Stimulated activated effector memory CD8-positive, alpha-beta T cell treated with anti-CD3 and anti-CD28 coated beads, Interleukin-12 subunit alpha, Interleukin-12 subunit beta, amount 100 ng/mL, for 72 hours (primary cell): Measurements from ENCODE around the gene CLTCL1.
"Not testable (repeated sequence)": the region's sequence is repeated elsewhere in the genome, so short reads cannot be mapped to it uniquely, and the experiment has no call there.

Source experiments
- ATAC-seq: fragments of 150-1000 bp; cut with Tn5 transposase; 2 replicates; pipeline ENCODE4 v1.10.0; 2021
- DNase-seq, 2 donors: peaks; one replicate each; pipeline ENCODE4 v3.0.0; 2021 to 2022; ENCODE audit warnings: low spot score in 2 of 2
- H3K27ac Mint-ChIP-seq: one replicate; pipeline ENCODE4 v1.8.0; 2022; ENCODE audit warnings: mild to moderate bottlenecking, mixed read lengths
- H3K36me3 Mint-ChIP-seq: one replicate; pipeline ENCODE4 v1.8.0; 2022; ENCODE audit warnings: mild to moderate bottlenecking, mixed read lengths
- H3K4me1 Mint-ChIP-seq: one replicate; pipeline ENCODE4 v1.8.0; 2022; ENCODE audit warnings: mixed read lengths
- H3K4me3 Mint-ChIP-seq: one replicate; pipeline ENCODE4 v1.8.0; 2022; ENCODE audit warnings: mild to moderate bottlenecking, mixed read lengths
- H3K9me3 Mint-ChIP-seq: one replicate; pipeline ENCODE4 v1.8.0; 2022; ENCODE audit warnings: mixed read lengths

Gene CLTCL1

GRCh38 chr22:19291580-19292457 lies at the start of gene CLTCL1:
Gene CLTCL1 (minus strand): TSS chr22:19291719. CDS start chr22:19291641, 78 bp downstream.
- H3K27ac Mint-ChIP-seq, result peak within 1 kb of the TSS; percentile 55
- peaks cover 27% of the 10 kb centered on the region for H3K4me1 Mint-ChIP-seq
- H3K9me3 Mint-ChIP-seq, result no peaks in the 10 kb centered on the region
- DNase-seq (peak; percentile 66 to 85), ATAC-seq (peak; percentile 74)
- H3K36me3 Mint-ChIP-seq, result no peaks in the 10 kb centered on the region
- peak within 1 kb of the TSS; percentile 81 for H3K4me3 Mint-ChIP-seq

DNA sequence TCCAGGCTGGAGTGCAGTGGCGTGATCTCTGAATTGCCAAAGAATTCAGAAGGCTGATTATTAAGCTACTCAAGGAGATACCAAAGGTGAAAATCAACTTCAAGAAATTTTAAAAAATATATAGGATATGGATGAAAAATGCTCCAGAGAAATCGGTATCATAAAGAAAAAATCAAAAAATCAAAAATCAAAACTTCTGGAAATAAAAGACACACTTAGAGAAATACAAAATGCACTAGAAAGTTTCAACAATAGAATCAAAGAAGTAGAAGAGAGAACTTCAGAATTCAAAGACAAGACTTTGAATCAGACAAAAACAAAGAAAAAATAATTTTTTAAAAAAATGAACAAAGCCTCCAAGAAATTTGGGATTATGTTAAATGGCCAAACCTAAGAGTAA lies 45.6 kb upstream of the CLTCL1 start:
- DNase-seq (no peak), ATAC-seq (no peak)
- H3K4me1 Mint-ChIP-seq, result no peaks in the 10 kb centered on the region
- peaks cover 32% of the 10 kb centered on the region for H3K9me3 Mint-ChIP-seq
- H3K36me3 Mint-ChIP-seq, result peaks cover 98% of the 10 kb centered on the region
- H3K27ac Mint-ChIP-seq, result no peak overlapping the region
- H3K4me3 Mint-ChIP-seq, result no peak overlapping the region

GRCh38 chr22:19336133-19337075 lies 44.9 kb upstream of the CLTCL1 start:
- H3K4me1 Mint-ChIP-seq, result no peaks in the 10 kb centered on the region
- no peak overlapping the region for H3K27ac Mint-ChIP-seq
- H3K9me3 Mint-ChIP-seq, result peaks cover 32% of the 10 kb centered on the region
- ATAC-seq (no peak), DNase-seq (no peak)
- peaks cover 98% of the 10 kb centered on the region for H3K36me3 Mint-ChIP-seq
- no peak overlapping the region for H3K4me3 Mint-ChIP-seq

GRCh38 chr22:19331975-19332374 lies 40.5 kb upstream of the CLTCL1 start:
- peak overlapping the region; percentile 26 for H3K27ac Mint-ChIP-seq
- H3K9me3 Mint-ChIP-seq, result peaks cover 19% of the 10 kb centered on the region
- H3K4me1 Mint-ChIP-seq, result no peaks in the 10 kb centered on the region
- H3K36me3 Mint-ChIP-seq, result peaks cover 82% of the 10 kb centered on the region
- no peak overlapping the region for H3K4me3 Mint-ChIP-seq
- no peak for ATAC-seq
- DNase-seq, result no peak

DNA sequence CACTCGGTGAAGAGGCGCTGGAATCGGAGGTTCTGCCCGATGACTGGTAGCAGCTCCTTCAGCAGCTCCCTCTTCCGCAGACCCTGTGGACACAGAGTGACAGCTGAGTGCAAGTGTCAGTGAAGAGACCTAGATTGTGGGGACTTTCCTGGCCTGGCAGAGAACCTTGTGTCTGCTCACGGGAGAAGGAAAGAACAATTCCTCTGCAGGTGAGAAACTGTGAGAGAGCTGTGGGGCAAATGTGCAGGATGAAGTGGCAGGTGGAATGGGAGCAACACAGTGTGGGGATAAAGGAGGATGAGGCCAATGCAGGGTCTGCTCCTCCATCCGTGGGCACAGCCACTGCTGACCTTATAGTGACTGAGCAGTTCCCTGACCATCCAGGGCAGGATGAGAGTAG lies 40.0 kb upstream of the CLTCL1 start:
- DNase-seq (no peak), ATAC-seq (no peak)
- peaks cover 77% of the 10 kb centered on the region for H3K36me3 Mint-ChIP-seq
- peak overlapping the region; percentile 54 for H3K27ac Mint-ChIP-seq
- H3K9me3 Mint-ChIP-seq, result peaks cover 19% of the 10 kb centered on the region
- H3K4me3 Mint-ChIP-seq, result no peak overlapping the region
- H3K4me1 Mint-ChIP-seq, result no peaks in the 10 kb centered on the region

DNA sequence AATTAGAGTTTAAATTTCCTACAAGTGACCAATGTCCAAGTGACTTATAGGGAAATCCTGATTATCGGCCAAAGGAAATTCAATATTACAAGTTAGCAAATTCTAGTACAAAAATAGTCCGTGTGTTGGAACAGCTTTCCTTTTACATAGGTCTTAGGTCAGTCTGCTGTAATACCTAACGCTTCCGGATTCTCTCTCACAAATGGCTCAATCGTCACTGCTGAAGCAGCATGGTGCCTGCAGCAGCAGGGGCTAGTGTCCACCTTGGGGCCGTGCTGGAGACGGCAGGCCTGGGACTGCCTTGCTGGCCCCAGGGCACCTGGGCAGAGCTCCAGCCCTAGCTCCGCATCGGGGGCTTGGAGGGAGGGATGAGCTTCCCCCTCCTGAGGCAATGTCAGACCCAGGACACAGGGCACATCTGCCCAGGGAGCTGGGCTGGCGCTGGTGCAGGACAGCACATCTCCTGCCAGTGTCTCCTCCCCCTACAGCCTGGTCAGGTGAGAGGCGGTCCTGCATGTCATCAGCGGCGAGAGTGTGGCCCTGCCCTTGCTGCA lies 39.4 kb upstream of the CLTCL1 start:
- no peaks in the 10 kb centered on the region for H3K4me1 Mint-ChIP-seq
- H3K27ac Mint-ChIP-seq, result peak overlapping the region; percentile 54
- no peak for ATAC-seq
- H3K4me3 Mint-ChIP-seq, result no peak overlapping the region
- peaks cover 72% of the 10 kb centered on the region for H3K36me3 Mint-ChIP-seq
- no peak for DNase-seq
- peaks cover 20% of the 10 kb centered on the region for H3K9me3 Mint-ChIP-seq

- H3K4me3 Mint-ChIP-seq, H3K4me1 Mint-ChIP-seq, DNase-seq, ATAC-seq, H3K27ac Mint-ChIP-seq: not testable (repeated sequence)
- peaks cover 14% of the 10 kb centered on the region for H3K9me3 Mint-ChIP-seq
- H3K36me3 Mint-ChIP-seq, result peaks cover 64% of the 10 kb centered on the region
Observed at GRCh38 chr22:19330205-19330604, 38.7 kb upstream of the CLTCL1 start.

GRCh38 chr22:19329454-19329853 lies 37.9 kb upstream of the CLTCL1 start:
- Mint-ChIP-seq H3K4me1 (no peaks in the 10 kb centered on the region), H3K4me3 (no peak overlapping the region), H3K9me3 (peaks cover 11% of the 10 kb centered on the region), H3K27ac (no peak overlapping the region), H3K36me3 (peaks cover 57% of the 10 kb centered on the region)
- no peak for ATAC-seq
- no peak for DNase-seq

DNA sequence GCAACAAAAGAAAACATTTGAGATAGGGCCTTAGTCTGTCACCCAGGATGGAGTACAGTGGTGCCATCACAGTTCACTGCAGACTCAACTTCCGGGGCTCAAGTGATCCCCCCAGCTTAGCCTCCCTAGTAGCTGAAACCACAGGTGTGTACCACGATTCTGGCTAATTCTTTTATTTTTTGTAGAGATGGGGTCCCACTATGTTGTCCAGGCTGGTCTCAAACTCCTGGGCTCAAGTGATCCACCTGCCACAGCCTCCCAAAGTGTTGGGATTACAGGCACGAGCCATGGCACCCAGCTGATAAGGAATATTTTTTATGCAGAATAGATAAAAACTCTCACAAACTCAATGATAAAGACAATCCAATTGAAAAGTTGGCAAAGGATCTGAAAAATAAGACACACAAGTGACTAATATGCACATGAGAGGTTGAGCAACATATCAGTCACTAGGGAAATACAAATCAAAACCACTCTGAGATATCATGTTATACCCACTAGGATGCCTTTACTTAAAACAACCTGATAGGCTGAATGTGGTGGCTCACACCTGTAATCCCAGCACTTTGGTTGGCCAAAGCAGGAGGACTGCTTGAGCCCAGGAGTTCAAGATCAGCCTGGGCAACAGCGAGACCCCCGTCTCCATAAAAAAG lies 33.9 kb upstream of the CLTCL1 start:
- Mint-ChIP-seq H3K4me3 (no peak overlapping the region), H3K9me3 (peaks cover 3% of the 10 kb centered on the region), H3K27ac (no peak overlapping the region), H3K4me1 (no peaks in the 10 kb centered on the region), H3K36me3 (peaks cover 18% of the 10 kb centered on the region)
- ATAC-seq, result no peak
- no peak for DNase-seq

DNA sequence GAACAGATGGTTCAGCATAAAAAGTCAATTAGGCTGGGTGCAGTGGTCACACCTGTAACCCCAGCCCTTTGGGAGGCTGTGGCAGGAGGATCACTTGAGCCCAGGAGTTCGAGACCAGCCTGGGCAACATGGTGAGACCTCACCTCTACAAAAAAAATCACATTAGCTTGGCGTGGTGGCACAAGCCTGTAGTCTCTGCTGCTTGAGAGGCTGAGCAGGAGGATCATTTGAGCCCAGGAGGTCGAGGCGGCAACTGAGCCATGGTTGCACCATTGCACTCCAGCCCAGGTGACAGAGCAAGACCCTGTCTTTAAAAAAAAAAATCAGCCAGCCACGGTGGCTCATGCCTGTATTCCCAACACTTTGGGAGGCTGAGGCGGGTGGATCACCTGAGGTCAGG lies 31.9 kb upstream of the CLTCL1 start:
- not testable (repeated sequence) for H3K4me1 Mint-ChIP-seq, H3K4me3 Mint-ChIP-seq, DNase-seq, H3K27ac Mint-ChIP-seq, H3K9me3 Mint-ChIP-seq, H3K36me3 Mint-ChIP-seq, ATAC-seq

DNA sequence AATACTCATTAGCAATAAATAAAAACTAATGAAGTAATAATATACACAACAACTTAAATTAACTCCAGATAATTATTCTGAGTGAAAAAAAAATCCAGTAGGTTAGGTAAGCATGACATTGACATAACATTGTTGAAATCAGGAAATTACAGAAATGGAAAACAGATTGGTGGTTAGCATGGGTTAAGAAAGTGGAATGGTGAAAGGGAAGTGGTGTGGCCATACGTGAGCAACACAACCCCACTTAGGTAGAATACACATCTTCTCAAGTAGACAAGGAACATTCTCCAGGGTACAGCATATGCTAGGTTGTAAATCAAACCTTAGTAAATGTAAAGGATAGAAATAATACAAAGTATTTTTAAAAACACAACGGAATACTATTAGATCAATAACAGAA lies 30.2 kb upstream of the CLTCL1 start:
- DNase-seq (no peak), ATAC-seq (no peak)
- Mint-ChIP-seq H3K4me1 (no peaks in the 10 kb centered on the region), H3K9me3 (peaks cover 9% of the 10 kb centered on the region), H3K27ac (no peak overlapping the region), H3K4me3 (no peak overlapping the region), H3K36me3 (no peaks in the 10 kb centered on the region)

DNA sequence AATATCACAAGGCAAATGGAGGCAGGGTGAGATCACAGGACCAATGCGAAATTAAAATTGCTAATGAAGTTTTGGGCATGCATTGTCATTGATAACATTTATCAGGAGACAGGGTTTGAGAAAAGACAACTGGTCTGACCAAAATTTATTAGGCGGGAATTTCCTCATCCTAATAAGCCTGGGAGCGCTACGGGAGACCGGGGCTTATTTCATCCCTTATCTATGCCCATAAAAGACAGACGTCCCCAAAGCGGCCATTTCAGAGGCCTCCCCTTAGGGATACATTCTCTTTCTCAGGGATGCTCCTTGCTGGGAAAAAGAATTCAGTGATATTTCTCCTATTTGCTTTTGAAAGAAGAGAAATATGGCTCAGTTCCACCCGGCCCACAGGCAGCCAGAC lies 28.6 kb upstream of the CLTCL1 start:
- not testable (repeated sequence) for DNase-seq, ATAC-seq, H3K27ac Mint-ChIP-seq, H3K4me1 Mint-ChIP-seq, H3K4me3 Mint-ChIP-seq, H3K36me3 Mint-ChIP-seq
- peaks cover 12% of the 10 kb centered on the region for H3K9me3 Mint-ChIP-seq

DNA sequence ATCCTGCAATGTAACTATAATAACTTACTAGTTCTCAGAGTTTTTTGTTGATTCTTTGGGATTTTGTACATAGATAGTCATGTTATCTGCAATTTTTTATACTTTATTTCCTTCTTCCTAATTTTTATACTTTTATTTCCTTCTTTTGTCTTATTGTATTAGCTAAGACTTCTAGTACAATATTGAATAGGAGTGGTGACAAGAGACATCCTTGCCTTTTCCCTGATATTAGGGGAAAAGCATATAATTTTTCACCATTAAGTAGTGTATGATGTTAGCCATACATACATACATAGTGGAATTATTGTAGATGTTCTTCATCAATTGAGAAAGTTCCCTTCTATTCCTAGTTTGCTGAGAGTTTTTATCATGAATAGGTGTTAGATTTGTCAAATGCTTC lies 27.8 kb upstream of the CLTCL1 start:
- DNase-seq (no peak), ATAC-seq (no peak)
- Mint-ChIP-seq H3K4me3 (no peak overlapping the region), H3K4me1 (no peaks in the 10 kb centered on the region), H3K27ac (no peak overlapping the region), H3K36me3 (no peaks in the 10 kb centered on the region), H3K9me3 (peaks cover 13% of the 10 kb centered on the region)

- DNase-seq (no peak), ATAC-seq (no peak)
- H3K36me3 Mint-ChIP-seq, result no peaks in the 10 kb centered on the region
- H3K9me3 Mint-ChIP-seq, result peaks cover 16% of the 10 kb centered on the region
- H3K4me1 Mint-ChIP-seq, result no peaks in the 10 kb centered on the region
- H3K27ac Mint-ChIP-seq, result no peak overlapping the region
- no peak overlapping the region for H3K4me3 Mint-ChIP-seq
Observed at GRCh38 chr22:19317865-19318264, 26.3 kb upstream of the CLTCL1 start.

GRCh38 chr22:19307872-19308271 lies 16.4 kb upstream of the CLTCL1 start:
- no peaks in the 10 kb centered on the region for H3K4me1 Mint-ChIP-seq
- ATAC-seq, result no peak
- no peaks in the 10 kb centered on the region for H3K36me3 Mint-ChIP-seq

More at GRCh38 chr22:19307872-19308271, 16.4 kb upstream of the CLTCL1 start:
- Mint-ChIP-seq H3K4me3 (no peak overlapping the region), H3K9me3 (no peaks in the 10 kb centered on the region), H3K27ac (no peak overlapping the region)
- no peak for DNase-seq
